ENCODE results near the gene GPRIN2.
A peak's percentile ranks its signal among the peaks of the same experiment; 100 is the strongest.

The GPRIN2 gene

DNA sequence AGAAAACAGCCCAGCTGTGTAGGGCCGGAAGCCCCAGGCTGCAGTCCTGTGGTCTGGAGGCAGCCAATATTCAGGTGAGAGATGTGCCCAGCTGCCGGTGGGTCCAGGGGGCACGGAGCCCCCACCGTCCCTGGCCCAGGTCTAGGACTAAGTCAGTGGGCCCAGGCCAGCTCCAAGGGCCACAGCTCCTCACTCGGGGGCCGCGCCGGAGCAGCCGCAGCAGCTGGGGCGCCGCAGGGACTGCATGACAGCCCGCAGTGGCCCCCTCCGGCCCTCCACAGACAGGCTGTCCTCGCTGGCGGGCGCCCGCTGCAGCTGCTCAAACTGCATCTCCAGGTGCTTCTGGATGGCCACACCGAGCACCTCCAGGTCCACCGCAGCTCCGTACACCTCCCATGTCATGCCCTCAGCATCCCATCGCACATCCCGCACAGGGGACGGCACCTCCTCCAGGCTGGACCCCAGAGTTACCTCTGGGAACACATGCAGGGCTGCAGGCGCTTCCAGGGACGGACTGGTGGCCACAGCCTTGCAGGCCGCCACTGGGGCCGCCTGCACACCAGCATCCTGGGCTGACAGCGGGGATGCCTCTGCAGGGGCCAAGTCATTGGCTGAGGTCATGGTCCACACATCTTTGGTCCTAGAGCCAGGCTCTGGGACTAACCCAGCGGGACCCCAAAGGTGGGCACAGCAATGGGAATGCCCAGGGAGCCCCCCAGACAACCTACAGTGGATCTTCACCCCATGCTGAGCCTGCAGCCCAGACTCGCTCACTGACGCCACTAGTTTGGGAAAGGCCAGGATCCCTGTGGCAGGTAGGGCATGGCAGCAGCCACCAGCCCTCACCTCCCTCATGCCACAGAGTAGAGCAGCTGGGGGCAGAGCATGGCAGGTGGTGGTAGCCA, 7.0 kb downstream of the GPRIN2 start:
- FAIRE-seq (no peak), DNase-seq (ENCODE audit: low spot score) (no peak)

GRCh38 chr10:46548498-46549090, 7.9 kb downstream of the GPRIN2 start:
- DNase-seq (ENCODE audit: low spot score) (no peak), FAIRE-seq (no peak)

DNA sequence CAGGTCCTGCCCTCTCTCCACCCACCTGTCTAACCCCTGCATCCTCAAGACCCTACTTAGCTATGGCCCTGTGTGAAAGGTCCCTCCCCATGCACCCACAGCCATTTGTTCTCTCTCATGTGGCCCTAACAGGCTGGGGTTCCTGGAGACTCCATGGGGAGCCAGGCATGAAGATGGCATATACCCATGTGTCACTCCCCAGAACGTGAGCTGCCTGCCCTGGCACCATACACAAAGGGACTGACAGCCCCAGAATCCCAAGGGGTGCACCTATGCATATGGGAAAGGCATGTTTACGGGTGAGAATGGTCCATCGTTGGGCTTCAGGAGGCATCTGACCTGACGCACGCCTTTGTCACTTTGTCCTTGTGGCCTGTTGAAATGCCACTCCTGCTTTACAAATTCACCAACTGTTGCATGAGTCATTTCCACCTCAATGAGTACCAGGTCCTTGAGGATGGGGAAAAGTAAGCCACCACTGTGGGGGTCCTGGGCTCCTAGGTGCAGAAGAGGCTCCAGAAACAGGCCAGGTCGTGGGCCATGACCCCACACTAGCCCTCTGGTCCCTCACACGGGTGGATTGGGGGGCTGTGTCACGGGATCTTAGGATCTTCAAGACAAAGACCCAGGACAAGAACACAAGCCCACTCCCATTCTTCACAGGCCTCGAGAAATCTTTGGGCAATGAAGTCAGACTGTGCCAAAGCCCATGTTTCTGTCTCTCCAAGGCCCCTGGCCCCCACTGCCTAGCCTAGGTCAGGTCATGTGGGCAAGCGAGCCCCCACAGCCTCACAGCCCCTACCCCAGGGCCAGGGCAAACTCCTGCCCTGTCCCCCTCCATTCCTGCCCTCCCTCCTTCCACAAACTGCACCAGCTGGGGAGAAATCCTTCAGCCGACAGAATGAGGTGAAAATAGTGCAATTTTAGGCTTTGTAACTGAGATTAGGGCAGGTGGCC, 8.6 kb downstream of the GPRIN2 start:
- FAIRE-seq (peak; percentile 13), DNase-seq (ENCODE audit: low spot score) (no peak)

DNA sequence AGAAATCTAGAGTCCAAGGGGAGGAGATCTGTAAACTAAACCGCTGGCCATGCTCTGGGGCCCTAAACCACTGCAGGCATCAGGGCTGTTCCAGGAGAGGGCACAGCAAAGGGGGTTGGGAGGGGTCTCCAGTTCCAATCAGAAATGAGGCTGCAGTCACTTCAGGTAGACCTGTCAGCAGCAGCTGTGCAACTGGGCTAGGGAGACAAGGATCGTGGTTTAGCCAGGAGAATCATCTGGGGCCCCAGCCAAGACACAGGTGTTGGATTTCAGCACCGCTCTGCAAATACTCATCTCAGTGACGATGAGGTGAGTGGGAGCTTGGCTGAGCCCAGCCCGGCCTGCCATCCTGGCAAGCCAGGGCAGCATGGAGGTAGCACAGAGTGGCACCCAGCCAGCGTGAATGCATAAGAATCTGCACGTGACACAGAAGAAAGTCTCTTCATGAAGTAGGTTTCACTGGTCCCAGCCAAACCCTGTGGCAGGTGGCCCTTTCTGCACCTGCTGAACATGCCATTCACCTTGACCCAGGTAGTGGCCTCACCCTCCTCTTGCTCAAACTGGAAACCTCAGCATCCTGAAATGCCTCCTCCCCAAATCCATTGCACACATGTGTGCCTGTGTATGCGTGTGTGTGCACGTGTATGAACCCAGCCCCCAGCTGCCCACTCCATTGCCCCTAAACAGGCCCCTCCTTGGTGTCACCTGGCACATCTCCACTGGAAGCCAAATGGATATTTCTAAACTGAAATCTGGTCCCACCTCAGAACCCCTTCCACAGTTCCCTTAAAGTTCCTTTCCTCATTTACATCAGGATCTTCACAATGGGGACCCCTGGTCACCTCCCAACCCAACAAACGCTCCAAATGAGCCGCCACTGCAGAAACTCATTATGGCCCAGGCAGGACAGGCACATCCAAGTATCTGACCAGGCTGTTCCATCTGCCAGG, 9.6 kb downstream of the GPRIN2 start:
- DNase-seq (ENCODE audit: low spot score) (no peak), FAIRE-seq (no peak)

GRCh38 chr10:46545861-46546590, 10.4 kb downstream of the GPRIN2 start:
- FAIRE-seq (no peak), DNase-seq (ENCODE audit: low spot score) (no peak)

GRCh38 chr10:46544989-46545791, 11.3 kb downstream of the GPRIN2 start:
- DNase-seq (ENCODE audit: low spot score) (no peak), FAIRE-seq (no peak)

- FAIRE-seq (no peak), DNase-seq (ENCODE audit: low spot score) (no peak)
Measured at GRCh38 chr10:46543466-46544377, 12.7 kb downstream of the GPRIN2 start.

DNA sequence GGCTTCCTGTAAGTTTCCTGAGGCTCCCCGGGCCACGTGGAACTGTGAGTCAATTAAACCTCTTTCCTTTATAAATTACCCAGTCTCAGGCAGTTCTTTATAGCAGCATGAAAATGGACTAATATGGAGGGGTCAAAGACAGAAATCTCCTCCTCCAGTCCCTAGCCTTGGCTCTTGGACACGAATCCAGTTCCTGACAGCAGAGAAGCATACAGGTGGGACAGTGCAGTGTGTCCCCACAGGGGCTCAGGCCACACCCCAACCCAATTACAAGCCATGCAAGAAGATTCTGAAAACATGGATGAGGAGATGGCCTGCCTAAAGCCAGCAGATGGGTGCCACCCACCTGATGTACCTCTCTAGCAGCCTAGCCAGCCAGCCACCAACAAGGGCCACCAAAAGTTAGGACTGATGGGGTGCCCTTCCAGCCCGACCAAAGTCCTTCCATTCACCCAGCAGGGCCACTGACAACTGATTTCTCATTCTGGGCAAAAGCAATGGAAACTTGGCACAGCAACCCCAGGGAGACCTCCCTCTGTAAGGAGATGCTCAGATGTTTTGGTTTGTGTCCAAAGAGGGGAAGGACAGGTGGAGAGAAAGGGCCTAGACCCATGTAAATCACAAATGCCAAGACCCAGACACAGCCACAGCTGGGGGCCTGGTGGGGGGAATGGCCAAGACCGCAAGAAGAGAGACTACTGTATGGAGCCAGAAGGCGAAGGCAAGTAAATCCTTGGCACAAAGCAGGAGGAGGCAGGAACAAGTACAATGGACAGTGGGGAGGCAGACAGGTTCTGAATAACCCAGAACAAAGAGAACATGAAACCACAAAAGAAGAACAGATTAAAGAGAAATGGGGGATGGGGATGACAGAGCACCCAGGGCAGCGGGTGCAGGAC, 13.6 kb downstream of the GPRIN2 start:
- no peak for FAIRE-seq
- DNase-seq (ENCODE audit: low spot score): no peak

DNA sequence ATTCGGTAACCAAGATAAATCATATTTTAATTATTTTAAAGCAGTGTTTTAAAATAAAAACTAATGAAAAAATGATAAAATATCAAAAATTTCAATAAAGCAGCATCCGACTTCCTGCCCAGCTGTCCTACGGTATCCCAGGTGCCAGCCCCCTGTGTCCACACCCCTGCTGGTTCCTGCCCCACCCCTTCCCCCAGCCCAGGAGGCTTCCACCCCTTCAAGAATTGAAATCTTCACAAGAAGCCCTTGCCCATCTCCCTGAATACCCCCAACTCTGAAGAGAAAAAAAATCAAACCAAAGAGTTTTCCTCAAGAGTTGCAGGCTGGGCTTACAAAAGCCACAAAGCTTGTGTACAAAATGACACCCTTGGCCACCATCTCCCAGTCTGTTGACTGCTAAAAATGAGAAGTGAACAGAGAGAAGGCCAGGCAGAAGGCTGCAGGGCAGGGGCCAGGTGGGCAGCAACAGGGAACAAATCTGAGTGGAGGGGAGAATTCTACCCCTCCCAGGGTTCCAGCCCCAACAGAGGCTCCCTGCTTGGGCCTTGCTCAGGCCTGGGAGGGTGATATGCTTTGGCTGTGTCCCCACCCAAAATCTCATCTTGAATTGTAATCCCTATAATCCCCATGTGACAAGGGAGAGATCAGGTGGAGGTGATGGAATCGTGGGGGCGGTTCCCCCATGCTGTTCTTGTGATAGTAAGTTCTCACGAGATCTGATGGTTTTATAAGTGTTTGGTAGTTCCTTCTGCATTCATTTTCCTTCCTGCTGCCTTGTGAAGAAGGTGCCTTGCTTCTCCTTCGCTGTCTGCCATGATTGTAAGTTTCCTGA, 14.5 kb downstream of the GPRIN2 start:
- no peak for FAIRE-seq
- no peak for DNase-seq (ENCODE audit: low spot score)

- FAIRE-seq (no peak), DNase-seq (ENCODE audit: low spot score) (no peak)
Measured at GRCh38 chr10:46541017-46541661, 15.3 kb downstream of the GPRIN2 start.

DNA sequence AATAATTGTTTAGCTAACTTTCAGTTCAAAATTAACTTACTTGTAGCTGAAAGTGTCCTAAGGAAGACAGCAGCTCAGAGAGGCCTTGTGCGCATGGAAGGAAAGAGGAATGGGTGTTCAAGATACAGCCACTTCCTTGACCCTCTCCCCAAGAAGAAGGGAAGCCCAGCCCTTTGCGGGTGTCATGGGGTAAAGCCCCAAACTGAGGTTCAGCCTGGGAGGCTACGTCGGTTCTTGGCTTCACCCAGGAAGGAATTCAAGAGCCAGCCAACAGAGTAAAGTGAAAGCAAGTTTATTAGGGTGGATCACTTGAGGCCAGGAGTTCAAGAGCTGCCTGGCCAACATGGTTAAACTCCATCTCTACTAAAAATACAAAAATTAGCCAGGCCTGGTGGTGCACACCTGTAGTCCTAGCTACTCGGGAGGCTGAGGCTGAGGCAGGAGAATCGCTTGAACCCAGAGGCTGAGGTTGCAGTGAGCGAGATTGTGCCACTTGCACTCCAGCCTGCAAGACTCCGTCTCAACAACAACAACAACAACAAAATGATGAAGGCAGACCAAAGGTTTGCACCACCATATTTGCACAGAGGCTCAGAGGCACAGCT, 15.9 kb downstream of the GPRIN2 start:
- FAIRE-seq (no peak), DNase-seq (ENCODE audit: low spot score) (no peak)

DNA sequence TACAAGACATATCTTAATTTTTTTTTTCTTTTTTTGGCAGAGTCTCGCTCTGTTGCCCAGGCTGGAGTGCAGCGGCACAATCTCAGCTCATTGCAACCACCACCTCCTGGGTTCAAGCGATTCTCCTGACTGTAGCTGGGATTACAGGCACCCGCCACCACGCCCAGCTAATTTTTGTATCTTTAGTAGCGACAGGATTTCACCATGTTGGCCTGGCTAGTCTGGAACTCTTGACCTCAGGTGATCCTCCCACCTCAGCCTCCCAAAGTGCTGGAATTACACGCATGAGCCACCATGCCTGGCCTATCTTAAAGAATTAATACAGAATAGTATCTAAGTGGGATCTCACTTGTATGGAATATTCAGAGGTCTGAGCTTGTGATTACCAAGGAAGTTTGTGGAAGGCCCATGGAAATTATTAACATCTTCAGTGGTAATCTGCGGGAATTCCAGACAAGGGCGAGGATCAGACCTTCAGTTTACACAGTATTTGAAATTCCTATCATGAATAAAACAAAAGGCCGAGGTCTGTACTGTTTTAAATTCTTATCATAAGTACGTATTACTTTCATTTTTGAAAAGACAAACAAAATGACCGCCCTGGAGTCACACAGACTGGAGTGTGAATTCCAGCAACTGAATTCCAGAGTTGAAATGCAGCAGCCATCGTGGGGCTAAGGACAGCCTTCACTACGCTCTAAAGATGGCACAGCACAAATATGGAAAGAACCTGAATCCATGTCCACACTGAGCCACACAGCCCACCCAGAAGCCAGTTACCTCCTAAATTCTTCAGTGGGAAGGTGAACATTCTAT, 16.7 kb downstream of the GPRIN2 start:
- FAIRE-seq (no peak), DNase-seq (ENCODE audit: low spot score) (peak; percentile 79)

DNA sequence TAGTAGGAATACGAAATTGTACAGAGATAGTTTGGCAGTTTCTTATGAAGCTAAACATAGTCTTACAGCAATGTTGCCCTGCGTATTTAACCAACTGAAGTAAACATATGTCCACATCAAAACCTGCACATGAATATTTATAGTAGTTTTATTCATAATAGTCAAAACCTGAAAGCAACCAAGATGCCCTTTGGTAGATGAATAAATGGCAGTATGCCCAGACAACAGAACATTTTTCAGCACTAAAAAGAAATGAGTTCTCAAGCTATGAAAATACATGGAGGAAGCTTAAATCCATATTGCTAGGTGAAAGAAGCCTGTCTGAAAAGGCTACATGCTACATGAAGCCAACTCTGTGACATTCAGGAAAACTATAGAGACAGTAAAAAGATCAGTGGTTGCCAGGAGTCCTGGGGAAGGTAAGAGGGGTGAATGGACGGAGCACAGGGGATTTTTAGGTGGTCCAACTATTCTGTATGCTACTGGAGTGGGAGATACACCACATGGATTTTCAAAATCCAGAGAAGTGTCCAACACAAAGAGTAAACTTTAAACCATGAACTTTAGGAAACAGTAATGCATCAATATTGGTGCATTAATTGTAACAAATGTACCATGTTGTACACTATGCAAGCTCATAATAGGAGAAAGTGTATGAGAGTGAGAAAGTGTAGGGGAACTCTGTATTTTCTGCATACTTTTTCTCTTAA, 17.6 kb downstream of the GPRIN2 start:
- no peak for FAIRE-seq

DNA sequence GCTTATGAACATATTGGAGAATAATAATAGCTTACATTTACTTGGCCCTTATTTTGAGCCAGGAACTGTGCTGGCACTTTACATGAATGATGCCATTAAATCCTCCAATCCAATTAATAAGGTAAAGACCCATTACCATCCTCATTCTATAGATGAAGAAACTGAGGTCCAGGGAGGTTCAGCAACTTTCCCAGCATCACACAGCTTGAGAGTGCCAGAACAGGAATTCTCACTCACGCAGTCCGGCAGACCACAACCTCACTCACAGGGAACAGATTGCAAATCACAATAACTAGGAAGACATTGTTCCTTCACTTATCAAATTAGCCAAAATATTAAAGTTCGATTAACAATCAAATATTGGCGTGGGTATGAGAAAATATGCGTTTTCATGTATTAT, 18.3 kb downstream of the GPRIN2 start:
- FAIRE-seq: no peak
- DNase-seq (ENCODE audit: low spot score): no peak

More for the DNA sequence above, 17.6 kb downstream of the GPRIN2 start:
- DNase-seq (ENCODE audit: low spot score): no peak
